ENCODE data around the gene PTPN1. TPM values are rescaled to one million over a fixed set of nuclear protein-coding genes. Genes with fewer than 3 reads are reported as not detected.

PTPN1 gene
- total RNA-seq, 2 experiments from 2014 or later = 17.1 to 25.1 TPM

- no peaks in the 10 kb centered on the region for H3K9me2 ChIP-seq (ENCODE audit: insufficient read depth, low read length)
- H4K20me1 ChIP-seq (ENCODE audit: insufficient read depth, low read length) = no peaks in the 10 kb centered on the region
- H3K4me1 ChIP-seq (ENCODE audit: insufficient read depth, low read length, poor library complexity, severe bottlenecking) = no peaks in the 10 kb centered on the region
- no peak overlapping the region for H3K4me3 ChIP-seq (ENCODE audit: low read depth, low read length, poor library complexity, severe bottlenecking)
- H3K4me2 ChIP-seq (ENCODE audit: low read length) = no peak overlapping the region
- POLR2A ChIA-PET = interaction anchor here (0.6 kb wide), 1 partner anchor 64 kb away, joined by 3 read pairs; no protein-coding TSS in a partner anchor
- peaks cover 18% of the 10 kb centered on the region; the same call in 1 of the 2 replicates for H3K36me3 ChIP-seq (ENCODE audit: insufficient read depth, low read length)
- DNase-seq (ENCODE audit: low spot score) = no peak
- no peak overlapping the region for H3K27ac ChIP-seq (ENCODE audit: low read depth, low read length, poor library complexity, severe bottlenecking)
- no peaks in the 10 kb centered on the region for H3K79me2 ChIP-seq (ENCODE audit: insufficient read depth, low read depth, low read length)
- TSS peak; percentile 41 for BruUV-seq (replicated peaks)
- TF ChIP-seq EZH2phosphoT487 (IDR thresholded peaks at IDR 0.05; ENCODE audit: borderline replicate concordance, low read depth, low read length) = no peak
- TF ChIP-seq CTCF (conservative IDR thresholded peaks at IDR 0.05; ENCODE audit: low read length) = no peak
- H2AFZ ChIP-seq (ENCODE audit: low read length) = no peak overlapping the region
- CTCF ChIA-PET (ENCODE audit: unreplicated experiment) = no interaction called here
- intact Hi-C loops (cut with micrococcal nuclease; ENCODE audit: unreplicated experiment) = no loop called here
- no peaks in the 10 kb centered on the region for H3K9me3 ChIP-seq (ENCODE audit: low read length)
Observed at GRCh38 chr20:50563133-50563944, 53.2 kb downstream of the PTPN1 start.

- H3K9me3 ChIP-seq (ENCODE audit: low read length) = no peaks in the 10 kb centered on the region
- H3K79me2 ChIP-seq (ENCODE audit: insufficient read depth, low read depth, low read length) = no peaks in the 10 kb centered on the region
- H4K20me1 ChIP-seq (ENCODE audit: insufficient read depth, low read length) = no peaks in the 10 kb centered on the region
- ChIA-PET CTCF (ENCODE audit: unreplicated experiment) (no interaction called here), POLR2A (no interaction called here)
- H3K36me3 ChIP-seq (ENCODE audit: insufficient read depth, low read length) = peaks cover 18% of the 10 kb centered on the region; the same call in 1 of the 2 replicates
- intact Hi-C loops (cut with micrococcal nuclease; ENCODE audit: unreplicated experiment) = no loop called here
- H3K9me2 ChIP-seq (ENCODE audit: insufficient read depth, low read length) = no peaks in the 10 kb centered on the region
- no TSS peak for BruUV-seq (replicated peaks)
- H3K4me3 ChIP-seq (ENCODE audit: low read depth, low read length, poor library complexity, severe bottlenecking) = no peak overlapping the region
- no peak overlapping the region for H3K4me2 ChIP-seq (ENCODE audit: low read length)
- no peak overlapping the region for H2AFZ ChIP-seq (ENCODE audit: low read length)
- H3K27ac ChIP-seq (ENCODE audit: low read depth, low read length, poor library complexity, severe bottlenecking) = no peak overlapping the region
- no peak for TF ChIP-seq EZH2phosphoT487 (IDR thresholded peaks at IDR 0.05; ENCODE audit: borderline replicate concordance, low read depth, low read length)
- TF ChIP-seq CTCF (conservative IDR thresholded peaks at IDR 0.05; ENCODE audit: low read length) = no peak
- no peak for DNase-seq (ENCODE audit: low spot score)
- no peaks in the 10 kb centered on the region for H3K4me1 ChIP-seq (ENCODE audit: insufficient read depth, low read length, poor library complexity, severe bottlenecking)
Observed at GRCh38 chr20:50565383-50565782, 55.2 kb downstream of the PTPN1 start.

- Histone ChIP-seq H3K9me3 (ENCODE audit: low read length) (no peaks in the 10 kb centered on the region), H3K4me2 (ENCODE audit: low read length) (no peak overlapping the region), H3K4me3 (ENCODE audit: low read depth, low read length, poor library complexity, severe bottlenecking) (no peak overlapping the region), H4K20me1 (ENCODE audit: insufficient read depth, low read length) (no peaks in the 10 kb centered on the region), H2AFZ (ENCODE audit: low read length) (no peak overlapping the region), H3K79me2 (ENCODE audit: insufficient read depth, low read depth, low read length) (no peaks in the 10 kb centered on the region), H3K36me3 (ENCODE audit: insufficient read depth, low read length) (peaks cover 18% of the 10 kb centered on the region; the same call in 1 of the 2 replicates), H3K9me2 (ENCODE audit: insufficient read depth, low read length) (no peaks in the 10 kb centered on the region), H3K27ac (ENCODE audit: low read depth, low read length, poor library complexity, severe bottlenecking) (no peak overlapping the region), H3K4me1 (ENCODE audit: insufficient read depth, low read length, poor library complexity, severe bottlenecking) (no peaks in the 10 kb centered on the region)
- intact Hi-C loops (cut with micrococcal nuclease; ENCODE audit: unreplicated experiment) = no loop called here
- no TSS peak for BruUV-seq (replicated peaks)
- ChIA-PET CTCF (ENCODE audit: unreplicated experiment) (no interaction called here), POLR2A (interaction anchor here (0.6 kb wide), 1 partner anchor 16 kb away, joined by 3 read pairs; no protein-coding TSS in a partner anchor)
- no peak for TF ChIP-seq CTCF (conservative IDR thresholded peaks at IDR 0.05; ENCODE audit: low read length)
- no peak for TF ChIP-seq EZH2phosphoT487 (IDR thresholded peaks at IDR 0.05; ENCODE audit: borderline replicate concordance, low read depth, low read length)
- no peak for DNase-seq (ENCODE audit: low spot score)
Observed at GRCh38 chr20:50565871-50566270, 55.7 kb downstream of the PTPN1 start.
